Nephron (organoid): ENCODE data around the gene EIF5B.
"Not testable (repeated sequence)": the region's sequence is repeated elsewhere in the genome, so short reads cannot be mapped to it uniquely, and the experiment has no call there.

Source experiments
- H3K27ac Mint-ChIP-seq, 3 experiments: 2 replicates each; pipeline ENCODE4 v1.8.0; 2020; ENCODE audit warnings: mixed read lengths in 3 of 3, mild to moderate bottlenecking in 2 of 3, moderate library complexity in 1 of 3
- H3K27me3 Mint-ChIP-seq: 2 replicates; pipeline ENCODE4 v1.8.0; 2021; ENCODE audit warnings: low read depth, mild to moderate bottlenecking, moderate library complexity, mixed read lengths
- H3K36me3 Mint-ChIP-seq: 2 replicates; pipeline ENCODE4 v1.8.0; 2020; ENCODE audit warnings: low read depth, mixed read lengths
- H3K4me1 Mint-ChIP-seq: 2 replicates; pipeline ENCODE4 v1.8.0; 2020; ENCODE audit warnings: mixed read lengths
- H3K4me3 Mint-ChIP-seq, 3 experiments: 2 replicates each; pipeline ENCODE4 v1.8.0; 2020; ENCODE audit warnings: mild to moderate bottlenecking in 3 of 3, mixed read lengths in 3 of 3, moderate library complexity in 2 of 3
- H3K9me3 Mint-ChIP-seq: 2 replicates; pipeline ENCODE4 v1.8.0; 2020; ENCODE audit warnings: mixed read lengths
- CTCF ChIP-seq, 3 experiments: fragments of 200-600 bp; sonication (generic); IDR thresholded peaks; one replicate each; pipeline ENCODE4 v1.5.0; 2021; ENCODE audit warnings: antibody characterized with exemption in 3 of 3; ENCODE audit not compliant: unreplicated experiment in 3 of 3

The EIF5B gene

GRCh38 chr2:99337113-99338028, at the start of gene EIF5B:
Gene EIF5B, plus strand, starts transcription at chr2:99337389. Its CDS starts 166 bp downstream, at chr2:99337555.
- Mint-ChIP-seq H3K4me1 (peaks cover 6% of the 10 kb centered on the region), H3K36me3 (peaks cover 8% of the 10 kb centered on the region), H3K9me3 (no peaks in the 10 kb centered on the region), H3K27me3 (no peaks in the 10 kb centered on the region), H3K27ac (no peak within 1 kb of the TSS), H3K4me3 (no peak within 1 kb of the TSS)
- peak; percentile 63 to 74 (median 65) for TF ChIP-seq CTCF (IDR thresholded peaks at IDR 0.05; ENCODE audit: unreplicated experiment in 3 of 3)

GRCh38 chr2:99297994-99298393, 39.2 kb upstream of the EIF5B start:
- TF ChIP-seq CTCF (IDR thresholded peaks at IDR 0.05; ENCODE audit: unreplicated experiment in 3 of 3): no peak
- Mint-ChIP-seq H3K4me3 (no peak overlapping the region), H3K4me1 (no peaks in the 10 kb centered on the region), H3K27ac (no peak overlapping the region), H3K27me3 (no peaks in the 10 kb centered on the region), H3K36me3 (peaks cover 23% of the 10 kb centered on the region), H3K9me3 (no peaks in the 10 kb centered on the region)

GRCh38 chr2:99299580-99299979, 37.6 kb upstream of the EIF5B start:
- H3K27me3 Mint-ChIP-seq: no peaks in the 10 kb centered on the region
- no peak overlapping the region for H3K27ac Mint-ChIP-seq
- peaks cover 31% of the 10 kb centered on the region for H3K36me3 Mint-ChIP-seq
- no peak overlapping the region for H3K4me3 Mint-ChIP-seq
- TF ChIP-seq CTCF (IDR thresholded peaks at IDR 0.05; ENCODE audit: unreplicated experiment in 3 of 3): no peak
- H3K4me1 Mint-ChIP-seq: no peaks in the 10 kb centered on the region
- H3K9me3 Mint-ChIP-seq: no peaks in the 10 kb centered on the region

- H3K4me1 Mint-ChIP-seq, H3K9me3 Mint-ChIP-seq, H3K4me3 Mint-ChIP-seq, H3K27me3 Mint-ChIP-seq: not testable (repeated sequence)
- peaks cover 30% of the 10 kb centered on the region for H3K36me3 Mint-ChIP-seq
- peak within 1 kb of the TSS; percentile 23 to 93 (median 82) for H3K27ac Mint-ChIP-seq
Observed at GRCh38 chr2:99301097-99301496, 36.1 kb upstream of the EIF5B start, which contains the start of gene LYG1. Gene LYG1, minus strand, starts transcription at chr2:99301197. Its CDS starts 5,527 bp downstream, at chr2:99295670.

- Mint-ChIP-seq H3K27me3 (no peaks in the 10 kb centered on the region), H3K9me3 (peaks cover 4% of the 10 kb centered on the region), H3K4me3 (no peak overlapping the region), H3K27ac (peak overlapping the region in 2 of 3 experiments; percentile 30 to 79), H3K4me1 (no peaks in the 10 kb centered on the region), H3K36me3 (peaks cover 58% of the 10 kb centered on the region)
- TF ChIP-seq CTCF (IDR thresholded peaks at IDR 0.05; ENCODE audit: unreplicated experiment in 3 of 3): no peak
Observed at GRCh38 chr2:99317161-99317872, 19.9 kb upstream of the EIF5B start.

GRCh38 chr2:99317873-99318200, 19.4 kb upstream of the EIF5B start:
- H3K27me3 Mint-ChIP-seq, H3K9me3 Mint-ChIP-seq, H3K4me3 Mint-ChIP-seq, H3K4me1 Mint-ChIP-seq: not testable (repeated sequence)
- peak overlapping the region in 1 of 3 experiments; percentile 79 for H3K27ac Mint-ChIP-seq
- H3K36me3 Mint-ChIP-seq: peaks cover 60% of the 10 kb centered on the region
